NCI-H2029 treated with DMSO at 0.1 percent for 48 hours (cell line): ENCODE results near the gene ATG13.
"Not testable (repeated sequence)": the region's sequence is repeated elsewhere in the genome, so short reads cannot be mapped to it uniquely, and the experiment has no call there.

Experiments
- DNase-seq: peaks from one replicate; lab custom pipeline; 2025; lab: John Stamatoyannopoulos, UW

The ATG13 gene

GRCh38 chr11:46643986-46644385 lies 26.6 kb downstream of the ATG13 start:
- DNase-seq, result no peak

DNA sequence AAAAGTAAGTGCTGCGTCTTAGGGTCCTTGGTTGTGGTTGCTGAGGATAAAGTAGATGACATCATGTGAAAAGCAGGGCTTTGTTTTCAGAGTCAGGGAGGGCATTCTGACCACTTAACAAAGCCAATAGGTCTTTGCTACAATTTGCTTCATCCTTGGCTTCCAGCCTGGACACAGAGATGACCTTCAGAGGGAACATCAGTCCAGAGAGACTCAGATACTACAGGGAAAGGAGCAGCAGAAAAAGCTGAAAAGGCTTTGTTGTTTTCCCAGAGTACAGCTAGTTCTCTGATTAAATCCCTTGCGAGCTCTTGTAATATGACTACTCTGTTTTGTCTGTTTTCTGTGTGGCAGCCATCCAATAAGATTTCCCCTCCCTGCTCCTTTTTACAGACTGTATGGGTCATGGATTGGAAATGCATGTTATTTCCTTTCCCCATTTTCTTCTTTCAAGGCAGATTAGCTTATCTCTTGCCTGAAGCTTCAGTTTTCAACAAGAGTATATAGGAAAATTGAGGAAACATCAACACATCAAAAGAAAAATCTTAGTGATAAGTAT lies 31.9 kb downstream of the ATG13 start:
- DNase-seq, result peak; percentile 69

DNA sequence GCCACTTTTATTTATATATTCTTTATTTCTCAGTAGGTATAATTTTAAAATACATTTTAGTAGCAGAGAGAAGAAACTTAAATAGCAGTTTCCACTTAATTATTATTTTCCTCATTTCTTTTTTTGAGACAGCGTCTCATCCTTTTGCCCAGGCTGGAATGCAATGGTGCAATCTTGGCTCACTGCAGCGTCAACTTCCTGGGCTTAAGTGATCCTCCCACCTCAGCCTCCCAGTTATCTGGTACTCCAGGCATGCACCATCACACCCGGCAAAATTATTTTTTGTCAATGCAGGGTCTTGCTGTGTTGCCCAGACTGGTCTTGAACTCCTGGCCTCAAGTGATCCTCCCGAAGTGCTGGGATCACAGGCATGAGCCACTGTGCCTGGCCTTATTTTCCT lies 38.3 kb downstream of the ATG13 start:
- no peak for DNase-seq

DNA sequence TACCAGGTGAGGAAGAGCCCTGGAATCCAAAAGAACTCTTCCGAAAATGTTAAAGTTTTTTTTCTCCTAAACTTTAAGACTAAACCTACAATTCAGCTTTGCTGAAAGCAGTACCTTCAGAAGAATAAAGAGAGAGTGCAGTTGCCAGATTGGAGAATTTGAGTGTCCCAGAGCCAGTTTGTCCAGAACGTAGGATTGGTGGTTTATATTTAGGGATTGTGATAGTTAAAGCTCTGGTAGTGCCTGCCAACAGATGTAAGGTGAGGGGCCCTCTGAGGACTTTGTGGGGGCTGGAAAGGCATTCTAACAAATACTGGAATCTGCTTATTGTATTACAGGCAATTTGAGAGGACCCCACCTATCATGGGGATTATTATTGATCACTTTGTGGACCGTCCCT lies 39.8 kb downstream of the ATG13 start:
- no peak for DNase-seq

DNA sequence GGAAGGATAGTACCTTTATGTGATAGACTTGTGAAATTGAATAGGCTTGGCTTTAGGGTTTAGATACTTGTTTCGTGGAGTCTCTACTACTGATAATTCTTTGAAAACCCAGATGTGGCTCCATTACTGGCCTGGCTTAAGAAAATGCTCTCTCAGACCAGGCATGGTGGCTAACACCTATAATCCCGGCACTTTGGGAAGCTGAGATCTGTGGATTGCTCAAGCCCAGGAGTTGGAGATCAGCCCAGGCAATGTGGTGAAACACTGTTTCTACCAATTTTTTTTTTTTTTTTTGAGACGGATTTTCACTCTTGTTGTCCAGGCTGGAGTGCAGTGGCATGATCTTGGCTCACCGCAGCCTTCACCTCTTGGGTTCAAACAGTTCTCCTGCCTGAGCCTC lies 40.9 kb downstream of the ATG13 start:
- no peak for DNase-seq

- DNase-seq, result no peak
Observed at GRCh38 chr11:46659908-46660307, 42.6 kb downstream of the ATG13 start.

DNA sequence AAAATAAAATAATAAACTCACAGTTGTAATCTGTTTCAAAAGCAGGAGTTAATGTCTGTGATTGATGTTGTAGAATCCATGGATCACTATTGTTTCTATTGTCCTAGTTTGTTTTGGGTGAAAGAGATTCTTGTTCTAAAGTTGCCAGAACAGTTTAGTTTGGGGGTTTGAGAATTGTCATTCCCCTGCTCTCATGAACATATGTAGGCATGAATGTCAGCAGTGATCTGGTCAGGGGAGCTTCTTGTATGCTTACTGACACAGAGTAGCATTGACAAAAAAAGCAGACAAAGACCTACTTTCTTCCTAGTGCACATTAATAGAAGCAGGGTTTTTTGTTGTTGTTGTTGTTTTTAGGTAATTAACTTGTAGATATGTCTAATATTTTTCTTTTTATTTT lies 44.5 kb downstream of the ATG13 start:
- DNase-seq, result no peak

- no peak for DNase-seq
Observed at GRCh38 chr11:46662366-46662765, 45.0 kb downstream of the ATG13 start.

- no peak for DNase-seq
Observed at GRCh38 chr11:46663277-46663940, 46.1 kb downstream of the ATG13 start.

- no peak for DNase-seq
Observed at GRCh38 chr11:46664612-46665011, 47.3 kb downstream of the ATG13 start.

GRCh38 chr11:46665356-46665755 lies 48.0 kb downstream of the ATG13 start:
- no peak for DNase-seq

- no peak for DNase-seq
Observed at GRCh38 chr11:46666516-46666915, 49.2 kb downstream of the ATG13 start.

DNA sequence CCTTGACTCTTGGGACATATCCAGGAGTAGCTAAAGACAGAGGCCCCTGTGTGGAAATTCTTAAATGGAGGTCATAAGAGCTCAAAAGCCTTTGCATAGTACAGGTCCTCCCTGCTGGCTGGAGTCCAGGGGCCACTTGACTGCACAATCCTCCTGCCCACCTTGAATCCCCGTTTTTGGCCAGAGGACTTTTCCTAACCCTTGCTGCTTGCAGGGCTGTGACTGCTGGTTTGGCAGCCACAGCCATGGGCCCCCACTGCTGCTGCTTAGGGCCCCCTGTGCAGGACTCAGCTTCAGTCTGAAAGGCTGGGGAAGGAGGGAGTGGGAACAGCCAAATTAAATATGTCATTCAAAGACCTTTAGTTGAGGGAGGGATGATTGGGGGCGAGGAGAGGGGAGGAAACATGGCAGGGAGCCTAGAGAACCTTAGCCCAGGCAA lies 49.7 kb downstream of the ATG13 start:
- DNase-seq, result no peak

DNA sequence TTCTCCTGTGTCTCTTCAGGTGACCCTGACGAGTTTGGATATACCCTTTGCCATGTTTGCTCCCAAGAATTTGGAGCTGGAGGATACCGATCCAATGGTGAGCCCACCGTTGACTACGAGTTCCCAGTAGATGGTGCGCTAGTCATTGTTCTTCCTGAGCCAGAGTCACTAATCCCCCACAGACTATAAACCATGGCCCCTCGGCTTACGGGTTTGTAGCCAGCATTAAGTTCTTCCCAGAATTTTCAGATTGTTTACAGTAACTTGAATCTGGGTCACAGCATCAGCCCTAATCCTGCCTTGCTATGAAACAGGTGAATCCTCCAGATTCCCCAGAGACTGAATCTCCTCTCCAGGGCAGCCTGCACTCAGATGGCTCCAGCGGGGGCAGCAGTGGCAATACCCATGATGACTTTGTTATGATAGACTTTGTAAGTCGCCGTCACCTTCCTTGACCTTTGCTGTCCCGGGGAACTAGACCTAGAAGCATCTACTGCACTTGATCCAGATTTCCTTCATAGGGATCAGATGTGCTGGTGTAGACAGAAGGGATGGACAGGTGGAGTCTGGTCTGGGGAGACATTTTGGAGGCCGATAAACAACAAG lies 51.2 kb downstream of the ATG13 start:
- DNase-seq, result no peak

DNA sequence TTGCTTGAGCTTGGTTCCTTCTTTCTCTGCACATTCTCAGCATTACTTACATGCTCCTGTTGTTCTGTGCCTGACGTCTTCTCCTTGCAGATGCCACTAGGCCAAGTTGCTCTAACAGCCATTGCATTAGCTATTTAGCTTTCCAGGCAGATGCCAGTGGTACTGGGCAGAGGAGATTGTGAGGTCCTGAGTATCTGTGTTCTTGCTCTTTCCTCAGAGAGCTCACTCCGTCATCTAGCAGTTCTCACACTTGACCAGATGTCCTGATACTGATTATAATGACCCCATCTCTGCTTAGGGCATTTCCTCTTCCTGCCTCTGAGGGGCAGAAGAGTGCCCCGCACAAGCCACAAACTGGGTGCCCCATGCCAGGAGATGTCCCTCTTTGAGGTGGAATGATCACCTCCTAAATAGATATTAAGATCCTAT lies 52.4 kb downstream of the ATG13 start:
- no peak for DNase-seq

GRCh38 chr11:46670521-46670920 lies 53.2 kb downstream of the ATG13 start:
- DNase-seq, result not testable (repeated sequence)

- no peak for DNase-seq
Observed at GRCh38 chr11:46671958-46672315, 54.6 kb downstream of the ATG13 start.

- no peak for DNase-seq
Observed at GRCh38 chr11:46672381-46672839, 55.1 kb downstream of the ATG13 start.

- no peak for DNase-seq
Observed at GRCh38 chr11:46673713-46674462, 56.5 kb downstream of the ATG13 start.

GRCh38 chr11:46674463-46675287 lies 57.3 kb downstream of the ATG13 start:
- DNase-seq, result no peak

DNA sequence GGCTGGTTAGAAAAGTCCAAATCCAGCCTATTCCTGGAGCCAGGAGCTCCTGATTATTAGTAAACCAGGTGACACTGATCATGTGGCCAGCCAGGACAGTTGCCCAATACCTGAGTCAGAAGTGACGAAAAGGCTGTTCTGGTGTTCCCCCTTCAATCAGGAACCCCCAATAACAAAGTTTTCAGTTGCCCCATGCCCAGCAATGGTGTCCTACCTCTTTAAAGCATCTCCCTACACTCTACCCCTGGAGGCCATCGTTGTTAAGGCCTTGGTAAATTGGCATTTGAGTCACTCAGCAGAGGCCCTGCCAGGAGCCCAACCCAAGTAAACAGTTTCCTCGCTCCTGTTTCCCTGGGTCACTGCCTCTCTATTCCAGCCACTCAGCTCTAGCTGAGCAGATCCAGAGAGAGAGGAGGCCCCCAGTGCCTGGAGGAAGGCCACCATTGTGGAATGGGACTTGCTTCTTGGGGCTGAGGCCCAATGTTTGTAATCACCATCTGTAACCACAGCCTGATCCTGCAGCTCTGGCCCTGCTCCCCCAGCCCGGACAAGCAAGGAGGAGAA lies 58.0 kb downstream of the ATG13 start:
- no peak for DNase-seq

- DNase-seq, result no peak
Observed at GRCh38 chr11:46675949-46676348, 58.6 kb downstream of the ATG13 start.
